Type B pancreatic cell (in vitro differentiated cells): ENCODE results near the gene KIZ. TPM values are rescaled to one million over a fixed set of nuclear protein-coding genes. Genes with fewer than 3 reads are reported as not detected.

ENCODE experiments used
- DNase-seq: peaks from one replicate; pipeline ENCODE4 v3.0.0; 2021; ENCODE audit warnings: mixed read lengths; ENCODE audit not compliant: unreplicated experiment; ENCODE audit errors: extremely low spot score
- H3K27ac Mint-ChIP-seq: 2 replicates; pipeline ENCODE4 v1.8.0; 2021; ENCODE audit warnings: mild to moderate bottlenecking, mixed read lengths
- H3K27me3 Mint-ChIP-seq: 2 replicates; pipeline ENCODE4 v1.8.0; 2021; ENCODE audit warnings: mixed read lengths
- H3K36me3 Mint-ChIP-seq: 2 replicates; pipeline ENCODE4 v1.8.0; 2021; ENCODE audit warnings: mixed read lengths
- H3K4me1 Mint-ChIP-seq: one replicate; pipeline ENCODE4 v1.8.0; 2021; ENCODE audit warnings: mixed read lengths; ENCODE audit not compliant: unreplicated experiment
- H3K4me3 Mint-ChIP-seq: 2 replicates; pipeline ENCODE4 v1.8.0; 2021; ENCODE audit warnings: mild to moderate bottlenecking, mixed read lengths
- H3K9me3 Mint-ChIP-seq: 2 replicates; pipeline ENCODE4 v1.8.0; 2021; ENCODE audit warnings: mixed read lengths
- CTCF ChIP-seq: fragments of 200-600 bp; sonication (generic); conservative IDR thresholded peaks from 2 replicates; pipeline ENCODE4 v1.5.0; 2021; ENCODE audit warnings: antibody characterized with exemption, mild to moderate bottlenecking
- total RNA-seq: library from RNA; stranded (reverse); gene quantifications from 2 replicates; pipeline ENCODE4 v1.2.1, GENCODE V29; 2021; ENCODE audit warnings: low replicate concordance

The KIZ gene
- total RNA-seq, 1 donor from 2014 or later: 15.5 TPM

- Mint-ChIP-seq H3K4me1 (no peaks in the 10 kb centered on the region), H3K27me3 (no peaks in the 10 kb centered on the region), H3K4me3 (no peak overlapping the region), H3K9me3 (no peaks in the 10 kb centered on the region), H3K36me3 (peaks cover 10% of the 10 kb centered on the region), H3K27ac (no peak overlapping the region)
- DNase-seq: no peak
- TF ChIP-seq CTCF: no peak
These were observed 10.3 kb downstream of the KIZ start for GRCh38 chr20:21136015-21136732.

- H3K4me1 Mint-ChIP-seq: no peaks in the 10 kb centered on the region
- no peak for DNase-seq
- H3K36me3 Mint-ChIP-seq: peaks cover 10% of the 10 kb centered on the region
- H3K4me3 Mint-ChIP-seq: no peak overlapping the region
- H3K27ac Mint-ChIP-seq: no peak overlapping the region
- no peaks in the 10 kb centered on the region for H3K9me3 Mint-ChIP-seq
- no peak for TF ChIP-seq CTCF
- H3K27me3 Mint-ChIP-seq: no peaks in the 10 kb centered on the region
These were observed 11.2 kb downstream of the KIZ start for GRCh38 chr20:21137078-21137477.

DNA sequence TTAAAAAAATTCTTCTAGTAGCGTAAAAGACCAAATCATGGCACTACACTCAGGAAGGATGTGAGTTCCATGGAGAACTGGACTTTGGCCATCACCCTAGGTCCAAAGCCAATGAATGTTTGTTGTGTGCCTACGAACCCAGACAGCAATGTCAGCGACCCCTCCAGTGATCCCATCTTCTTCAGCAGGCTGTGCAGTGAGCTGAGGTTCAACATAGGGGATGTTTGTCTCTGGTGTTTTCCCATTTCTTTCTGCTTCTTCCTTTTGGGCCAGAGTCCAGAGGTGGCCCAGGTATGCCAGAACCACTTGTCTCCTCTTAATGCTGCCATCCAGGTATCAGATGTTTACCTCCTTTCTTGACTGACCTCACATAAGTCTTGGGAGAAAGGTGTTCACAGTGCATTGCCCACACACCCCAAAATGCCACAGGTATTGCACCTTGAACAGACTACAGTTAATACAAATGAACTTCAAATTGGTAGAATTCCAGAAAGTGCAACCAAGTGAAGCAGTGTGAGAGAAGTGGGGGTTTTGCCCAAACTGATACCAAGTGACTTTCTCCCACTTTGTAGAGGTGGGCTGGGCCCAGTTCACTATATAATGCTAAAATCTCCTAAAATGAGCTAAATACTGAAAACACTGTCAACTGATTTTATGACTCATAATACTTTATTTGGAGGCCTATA, 14.1 kb downstream of the KIZ start:
- no peaks in the 10 kb centered on the region for H3K9me3 Mint-ChIP-seq
- H3K27ac Mint-ChIP-seq: no peak overlapping the region
- H3K36me3 Mint-ChIP-seq: peaks cover 4% of the 10 kb centered on the region
- TF ChIP-seq CTCF: no peak
- H3K4me3 Mint-ChIP-seq: no peak overlapping the region
- no peak for DNase-seq
- no peaks in the 10 kb centered on the region for H3K4me1 Mint-ChIP-seq
- H3K27me3 Mint-ChIP-seq: no peaks in the 10 kb centered on the region

DNA sequence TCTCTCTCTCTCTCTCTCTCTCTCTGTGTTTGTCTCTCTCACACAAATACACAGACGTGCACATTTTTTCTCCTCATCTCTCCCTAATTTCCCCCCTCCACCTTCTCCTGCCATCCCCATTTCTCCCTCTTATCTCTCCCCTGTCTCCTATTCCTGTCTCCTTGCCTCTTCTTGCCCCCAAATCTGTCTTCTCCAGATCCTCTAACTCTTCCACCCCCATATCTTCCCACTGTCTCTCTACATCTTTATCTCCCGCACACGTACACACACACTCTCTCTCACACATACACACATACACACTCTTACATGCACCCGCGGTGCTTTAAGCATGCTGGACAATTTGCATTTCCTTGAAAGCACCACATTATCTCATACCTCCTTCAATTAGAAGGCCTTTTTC, 15.9 kb downstream of the KIZ start:
- H3K27me3 Mint-ChIP-seq: no peaks in the 10 kb centered on the region
- no peaks in the 10 kb centered on the region for H3K4me1 Mint-ChIP-seq
- TF ChIP-seq CTCF: no peak
- no peak overlapping the region for H3K27ac Mint-ChIP-seq
- H3K4me3 Mint-ChIP-seq: no peak overlapping the region
- DNase-seq: no peak
- H3K36me3 Mint-ChIP-seq: no peaks in the 10 kb centered on the region
- no peaks in the 10 kb centered on the region for H3K9me3 Mint-ChIP-seq

DNA sequence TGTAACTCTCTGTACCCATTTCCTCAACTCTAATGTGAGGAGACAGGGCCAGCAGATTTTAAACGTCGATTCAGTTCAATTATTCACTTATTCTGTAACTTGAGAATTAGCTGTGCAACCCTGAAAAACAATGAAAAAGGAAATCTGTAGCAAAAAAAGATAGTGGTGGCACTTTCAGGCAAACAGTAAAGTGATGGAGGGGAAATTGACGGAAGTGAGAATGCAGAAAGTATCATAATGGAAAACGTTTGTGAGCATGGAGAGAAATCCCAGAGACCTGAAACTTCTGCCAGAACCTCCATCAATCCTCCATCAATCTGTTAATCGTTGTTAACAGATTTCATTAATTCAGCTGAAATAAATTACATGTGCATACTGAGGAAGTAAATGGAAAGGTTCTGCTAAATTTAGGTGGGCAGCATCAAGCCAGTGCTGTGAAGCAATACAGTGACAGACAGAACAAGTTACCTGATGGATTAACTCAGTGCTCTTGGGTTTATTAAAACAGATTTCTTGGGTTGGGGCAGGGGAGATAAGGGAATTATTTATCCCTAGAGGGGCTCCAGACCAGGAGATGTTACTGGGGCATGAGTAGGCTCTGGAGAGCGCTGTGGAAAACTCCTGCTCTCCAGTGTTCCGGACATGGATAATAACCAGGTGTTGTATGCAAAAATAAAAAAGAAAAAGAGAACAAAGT, 17.5 kb downstream of the KIZ start:
- Mint-ChIP-seq H3K27ac (no peak overlapping the region), H3K9me3 (no peaks in the 10 kb centered on the region), H3K4me3 (no peak overlapping the region), H3K4me1 (no peaks in the 10 kb centered on the region), H3K27me3 (no peaks in the 10 kb centered on the region), H3K36me3 (no peaks in the 10 kb centered on the region)
- TF ChIP-seq CTCF: no peak
- DNase-seq: no peak
